Right forelimb (tissue), 1 donor: Measurements from ENCODE around the gene RGS19.

Experiments used
- DNase-seq: peaks from one replicate; pipeline ENCODE4 v3.0.0-alpha.2; 2018

The RGS19 gene

GRCh38 chr20:64107736-64108457, 28.6 kb upstream of the RGS19 start:
- no peak for DNase-seq

GRCh38 chr20:64106981-64107735, 27.8 kb upstream of the RGS19 start, which contains the start of gene NPBWR2:
TSS of gene NPBWR2 (minus strand) at chr20:64107565. CDS start at chr20:64106831, 734 bp downstream.
- no peak for DNase-seq

- no peak for DNase-seq
Measured at GRCh38 chr20:64106435-64106961, 27.2 kb upstream of the RGS19 start.

GRCh38 chr20:64105846-64106434, 26.6 kb upstream of the RGS19 start:
- DNase-seq: peak; percentile 40

- DNase-seq: peak; percentile 24
Measured at GRCh38 chr20:64104667-64105451, 25.5 kb upstream of the RGS19 start.

- DNase-seq: peak; percentile 22
Measured at GRCh38 chr20:64103871-64104666, 24.8 kb upstream of the RGS19 start.

GRCh38 chr20:64102647-64103354, 23.5 kb upstream of the RGS19 start:
- no peak for DNase-seq

DNA sequence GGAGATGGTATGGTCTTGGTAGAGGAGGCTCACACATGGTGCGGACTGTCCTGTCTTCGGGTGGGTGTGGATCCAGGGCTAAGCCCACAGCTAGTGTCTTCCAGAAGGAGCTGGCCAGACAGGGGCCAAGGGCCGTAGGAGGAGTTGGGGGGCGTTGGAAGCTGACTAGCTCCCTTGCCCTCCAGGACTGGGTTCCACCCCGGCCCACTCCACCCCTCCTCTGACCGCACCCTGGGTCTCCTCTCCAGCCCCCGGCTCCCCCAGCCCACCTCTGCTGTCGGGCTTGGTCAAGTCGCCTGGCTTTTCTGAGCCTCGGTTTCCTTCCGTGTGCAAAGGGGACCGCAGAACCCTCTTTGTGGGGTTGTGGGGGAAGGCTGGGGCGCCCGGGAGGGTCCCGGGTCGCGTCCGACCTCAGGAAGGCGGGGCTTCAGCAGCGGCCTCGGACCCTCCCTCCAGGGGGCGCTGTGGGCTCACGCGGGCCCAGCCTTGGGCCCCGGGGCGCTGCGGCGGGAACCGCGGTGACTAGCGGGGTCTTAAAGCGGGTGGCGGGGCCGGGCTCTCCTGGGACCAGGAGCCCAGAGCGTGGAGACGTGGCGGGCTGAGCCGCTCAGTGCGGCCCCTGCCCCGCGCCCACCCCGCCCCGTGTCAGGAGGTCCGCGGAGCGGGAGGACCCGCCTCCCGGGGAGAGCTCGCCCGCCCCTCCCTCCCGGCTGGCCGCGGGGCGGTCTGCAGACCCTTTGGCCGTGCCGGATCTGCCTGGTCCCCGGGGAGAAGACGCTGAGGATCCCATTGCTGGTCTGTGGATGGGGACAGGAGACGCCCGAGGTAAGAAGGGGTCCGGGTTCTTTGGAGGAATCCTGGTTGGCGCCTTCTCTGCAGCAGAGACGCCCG, 22.7 kb upstream of the RGS19 start:
- no peak for DNase-seq

- DNase-seq: no peak
Measured at GRCh38 chr20:64100946-64101688, 21.8 kb upstream of the RGS19 start.

GRCh38 chr20:64100566-64100888, 21.2 kb upstream of the RGS19 start:
- no peak for DNase-seq

GRCh38 chr20:64099880-64100565, 20.7 kb upstream of the RGS19 start:
- no peak for DNase-seq

- DNase-seq: no peak
Measured at GRCh38 chr20:64099086-64099786, 19.9 kb upstream of the RGS19 start.

DNA sequence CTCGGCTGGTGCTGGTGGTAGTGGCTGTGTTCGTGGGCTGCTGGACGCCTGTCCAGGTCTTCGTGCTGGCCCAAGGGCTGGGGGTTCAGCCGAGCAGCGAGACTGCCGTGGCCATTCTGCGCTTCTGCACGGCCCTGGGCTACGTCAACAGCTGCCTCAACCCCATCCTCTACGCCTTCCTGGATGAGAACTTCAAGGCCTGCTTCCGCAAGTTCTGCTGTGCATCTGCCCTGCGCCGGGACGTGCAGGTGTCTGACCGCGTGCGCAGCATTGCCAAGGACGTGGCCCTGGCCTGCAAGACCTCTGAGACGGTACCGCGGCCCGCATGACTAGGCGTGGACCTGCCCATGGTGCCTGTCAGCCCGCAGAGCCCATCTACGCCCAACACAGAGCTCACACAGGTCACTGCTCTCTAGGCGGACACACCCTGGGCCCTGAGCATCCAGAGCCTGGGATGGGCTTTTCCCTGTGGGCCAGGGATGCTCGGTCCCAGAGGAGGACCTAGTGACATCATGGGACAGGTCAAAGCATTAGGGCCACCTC, 19.2 kb upstream of the RGS19 start:
- no peak for DNase-seq

GRCh38 chr20:64096535-64096934, 17.2 kb upstream of the RGS19 start:
- DNase-seq: no peak

DNA sequence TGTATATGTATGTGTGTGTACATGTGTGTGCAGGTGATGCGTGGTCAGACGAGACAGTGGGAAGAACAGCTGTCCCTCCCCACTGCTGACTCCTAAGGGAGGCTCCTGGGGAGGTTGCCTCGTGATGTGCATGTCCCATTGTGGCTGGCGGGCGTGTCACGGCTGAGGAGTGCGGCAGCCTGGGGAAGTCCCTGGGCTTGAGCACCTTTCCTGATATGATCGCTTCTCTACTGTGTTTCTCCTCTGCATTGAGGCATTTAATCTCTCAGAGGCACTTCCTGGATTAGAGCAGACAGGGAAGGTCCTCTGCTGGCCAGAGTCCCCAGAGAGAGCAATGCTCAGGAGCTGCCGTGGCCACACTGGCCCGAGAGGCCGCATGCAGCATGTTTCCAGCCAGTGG, 16.6 kb upstream of the RGS19 start:
- DNase-seq: no peak

- no peak for DNase-seq
Measured at GRCh38 chr20:64095455-64095854, 16.1 kb upstream of the RGS19 start.

GRCh38 chr20:64093013-64093503, 13.7 kb upstream of the RGS19 start:
- DNase-seq: no peak
